ENCODE measurements around the gene ELK3.
"Not testable (repeated sequence)": the region's sequence is repeated elsewhere in the genome, so short reads cannot be mapped to it uniquely, and the experiment has no call there.

Gene ELK3

DNA sequence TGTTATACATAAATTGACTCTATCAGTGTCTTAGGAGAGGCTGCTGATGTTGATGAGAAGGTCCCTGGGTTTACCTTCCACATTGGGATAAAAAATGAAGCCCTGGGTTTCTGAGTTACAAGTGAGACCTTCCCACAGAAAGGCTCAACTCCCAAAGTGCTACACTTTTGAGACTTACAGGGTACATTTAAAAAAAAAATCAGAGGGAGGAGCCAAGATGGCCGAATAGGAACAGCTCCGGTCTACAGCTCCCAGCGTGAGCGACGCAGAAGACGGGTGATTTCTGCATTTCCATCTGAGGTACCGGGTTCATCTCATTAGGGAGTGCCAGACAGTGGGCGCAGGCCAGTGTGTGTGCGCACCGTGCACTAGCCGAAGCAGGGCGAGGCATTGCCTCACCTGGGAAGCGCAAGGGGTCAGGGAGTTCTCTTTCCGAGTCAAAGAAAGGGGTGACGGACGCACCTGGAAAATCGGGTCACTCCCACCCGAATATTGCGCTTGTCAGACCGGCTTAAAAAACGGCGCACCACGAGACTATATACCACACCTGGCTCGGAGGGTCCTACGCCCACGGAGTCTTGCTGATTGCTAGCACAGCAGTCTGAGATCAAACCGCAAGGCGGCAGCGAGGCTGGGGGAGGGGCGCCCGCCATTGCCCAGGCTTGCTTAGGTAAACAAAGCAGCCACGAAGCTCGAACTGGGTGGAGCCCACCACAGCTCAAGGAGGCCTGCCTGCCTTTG lies 121.7 kb downstream of the ELK3 start:
- DNase-seq: not testable (repeated sequence)

- DNase-seq: not testable (repeated sequence)
Observed at GRCh38 chr12:96317801-96318200, 123.6 kb downstream of the ELK3 start.
